CD14-positive monocyte (primary cell): ENCODE results near the gene DLGAP3. TPM values are rescaled to one million over a fixed set of nuclear protein-coding genes. Genes with fewer than 3 reads are reported as not detected.

ENCODE experiments used
- DNase-seq, 3 donors: peaks; one replicate each; pipeline ENCODE4 v3.0.0-alpha.2; 2011 to 2022
- H2AFZ ChIP-seq: 2 replicates; pipeline ENCODE4 v1.6.0; 2012; ENCODE audit warnings: mild to moderate bottlenecking, low read depth, low read length, inconsistent platforms; ENCODE audit not compliant: insufficient read depth, poor library complexity, severe bottlenecking
- H3K27ac ChIP-seq, 2 donors: 1 replicate in 1 of 2; 2 replicates in 1 of 2; pipeline ENCODE4 v1.5.1; 2012 to 2013; ENCODE audit warnings: low read length in 2 of 2, control low read depth in 1 of 2, inconsistent platforms in 1 of 2, low read depth in 1 of 2, mild to moderate bottlenecking in 1 of 2
- H3K27me3 ChIP-seq, 2 donors: one replicate each; pipeline versions ENCODE4 v1.6.0 to v1.6.1; 2011 to 2013; ENCODE audit warnings: low read length in 2 of 2; ENCODE audit not compliant: control insufficient read depth in 2 of 2, insufficient read depth in 2 of 2
- H3K36me3 ChIP-seq, 2 donors: replicated peaks in 1 of 2; 1 replicate in 1 of 2; 2 replicates in 1 of 2; pipeline versions ENCODE4 v1.5.1 to v1.6.1; 2012 to 2013; ENCODE audit warnings: low read length in 2 of 2, control low read depth in 1 of 2, inconsistent platforms in 1 of 2, mild to moderate bottlenecking in 1 of 2; ENCODE audit not compliant: insufficient read depth in 2 of 2, control insufficient read depth in 1 of 2
- H3K4me1 ChIP-seq, 2 donors: 1 replicate in 1 of 2; 2 replicates in 1 of 2; pipeline versions ENCODE4 v1.5.1 to v1.6.1; 2012 to 2013; ENCODE audit warnings: low read length in 2 of 2, control low read depth in 1 of 2, inconsistent platforms in 1 of 2, mild to moderate bottlenecking in 1 of 2, moderate library complexity in 1 of 2; ENCODE audit not compliant: insufficient read depth in 2 of 2, control insufficient read depth in 1 of 2
- H3K4me2 ChIP-seq: replicated peaks from 2 replicates; pipeline ENCODE3; 2012; ENCODE audit warnings: low read length, moderate library complexity, mild to moderate bottlenecking; ENCODE audit not compliant: poor library complexity, severe bottlenecking; ENCODE audit errors: extremely low read depth
- H3K4me3 ChIP-seq, 3 experiments: fragments of 200-600 bp in 1 of 3; sonication (generic) in 1 of 3; replicated peaks in 1 of 3; 1 replicate in 2 of 3; 2 replicates in 1 of 3; pipeline ENCODE4 v1.5.1; 2011 to 2013; ENCODE audit warnings: low read length in 3 of 3, mild to moderate bottlenecking in 3 of 3, control low read depth in 2 of 3, low read depth in 2 of 3, inconsistent platforms in 1 of 3, moderate library complexity in 1 of 3
- H3K79me2 ChIP-seq: 2 replicates; pipeline ENCODE4 v1.6.0; 2012; ENCODE audit warnings: mild to moderate bottlenecking, control low read depth, inconsistent platforms, low read length, moderate library complexity; ENCODE audit not compliant: insufficient read depth
- H3K9ac ChIP-seq: 2 replicates; pipeline ENCODE4 v1.6.0; 2017; ENCODE audit warnings: low read length, mild to moderate bottlenecking; ENCODE audit not compliant: insufficient read depth, poor library complexity, severe bottlenecking
- H3K9me3 ChIP-seq, 2 donors: replicated peaks in 1 of 2; 1 replicate in 1 of 2; 2 replicates in 1 of 2; pipeline versions ENCODE4 v1.5.1 to v1.6.1; 2012 to 2013; ENCODE audit warnings: low read length in 2 of 2, control low read depth in 1 of 2; ENCODE audit not compliant: control insufficient read depth in 1 of 2, insufficient read depth in 1 of 2
- H4K20me1 ChIP-seq: 2 replicates; pipeline ENCODE4 v1.6.0; 2012; ENCODE audit warnings: mild to moderate bottlenecking, low read length, control low read depth, moderate library complexity; ENCODE audit not compliant: insufficient read depth
- H3K27ac Mint-ChIP-seq, 7 donors: one replicate each; pipeline ENCODE4 v1.8.0; 2020; ENCODE audit warnings: mild to moderate bottlenecking in 7 of 7, mixed read lengths in 7 of 7, moderate library complexity in 6 of 7, inconsistent platforms in 2 of 7
- H3K27me3 Mint-ChIP-seq, 3 donors: one replicate each; pipeline ENCODE4 v1.8.0; 2021 to 2022; ENCODE audit warnings: low read depth in 3 of 3, mild to moderate bottlenecking in 3 of 3, mixed read lengths in 3 of 3, moderate library complexity in 3 of 3, inconsistent platforms in 1 of 3
- H3K36me3 Mint-ChIP-seq, 2 donors: one replicate each; pipeline ENCODE4 v1.8.0; 2020; ENCODE audit warnings: mixed read lengths in 2 of 2, inconsistent platforms in 1 of 2, mild to moderate bottlenecking in 1 of 2
- H3K4me1 Mint-ChIP-seq: one replicate; pipeline ENCODE4 v1.8.0; 2020; ENCODE audit warnings: mild to moderate bottlenecking, mixed read lengths
- H3K4me3 Mint-ChIP-seq, 2 donors: one replicate each; pipeline ENCODE4 v1.8.0; 2020; ENCODE audit warnings: mild to moderate bottlenecking in 2 of 2, mixed read lengths in 2 of 2, moderate library complexity in 1 of 2
- H3K9me3 Mint-ChIP-seq, 7 donors: one replicate each; pipeline ENCODE4 v1.8.0; 2020 to 2022; ENCODE audit warnings: mixed read lengths in 7 of 7, mild to moderate bottlenecking in 6 of 7, moderate library complexity in 6 of 7, inconsistent platforms in 2 of 7
- CTCF ChIP-seq: fragments of 200-600 bp; IDR thresholded peaks from one replicate; pipeline ENCODE4 v1.8.0; 2022; ENCODE audit warnings: antibody characterized with exemption, mild to moderate bottlenecking
- WGBS: methylation state at CpG from one replicate; pipeline ENCODE4 v1.1.5; 2013; ENCODE audit warnings: missing lambda C conversion rate; ENCODE audit not compliant: insufficient coverage; 5-methylcytosine and 5-hydroxymethylcytosine counted together
- intact Hi-C, 2 donors: fragments of 100-400 bp; cut with micrococcal nuclease; formaldehyde crosslinking; loops; one replicate each; pipeline versions ENCODE4 v1.15.0 to v1.15.1; 2023
- polyA plus RNA-seq, 3 donors: library from polyadenylated mRNA; depleted of rRNA in 1 of 3; unstranded in 2 of 3; stranded (reverse) in 1 of 3; fragments of 300-500 nt in 2 of 3; fragments of >200 nt in 1 of 3; fragmentation: Illumina TruSeq in 2 of 3; gene quantifications; 1 replicate in 2 of 3; 2 replicates in 1 of 3; pipeline ENCODE4 v1.2.3, GENCODE V29; 2012 to 2021

The DLGAP3 gene
- polyA plus RNA-seq, 3 donors, result 0.10 to 0.56 (median 0.16) TPM

GRCh38 chr1:34889705-34890104 is 39.7 kb downstream of the DLGAP3 start:
- peaks cover 8 to 25% (median 18%) of the 10 kb centered on the region in 7 donors for H3K9me3 Mint-ChIP-seq
- no peak overlapping the region for H3K9ac ChIP-seq
- DNase-seq, result no peak
- H2AFZ ChIP-seq, result no peak overlapping the region
- H3K79me2 ChIP-seq, result no peaks in the 10 kb centered on the region
- peaks cover 10% of the 10 kb centered on the region for H3K4me1 Mint-ChIP-seq
- H3K36me3 ChIP-seq, result no peaks in the 10 kb centered on the region
- no peaks in the 10 kb centered on the region for H4K20me1 ChIP-seq
- intact Hi-C loops, result no loop called here
- no peak overlapping the region for H3K4me3 ChIP-seq
- peaks cover 13 to 26% of the 10 kb centered on the region in 2 donors for H3K9me3 ChIP-seq
- TF ChIP-seq CTCF, result no peak
- H3K4me1 ChIP-seq, result peaks cover 9 to 11% of the 10 kb centered on the region in 2 donors
- peaks cover 0 to 3% of the 10 kb centered on the region in 2 donors for H3K36me3 Mint-ChIP-seq
- peaks cover 22 to 52% of the 10 kb centered on the region in 2 donors for H3K27me3 ChIP-seq
- H3K27me3 Mint-ChIP-seq, result peaks cover 38 to 54% (median 43%) of the 10 kb centered on the region in 3 donors
- no peak overlapping the region for H3K27ac Mint-ChIP-seq
- H3K27ac ChIP-seq, result no peak overlapping the region
- 74% methylated on average over 3 of the region's 4 CpGs for WGBS
- no peak overlapping the region for H3K4me3 Mint-ChIP-seq
- no peak overlapping the region for H3K4me2 ChIP-seq

- Histone ChIP-seq H3K4me2 (no peak overlapping the region), H4K20me1 (no peaks in the 10 kb centered on the region), H3K9ac (no peak overlapping the region), H3K27me3 (peaks cover 37 to 72% of the 10 kb centered on the region in 2 donors), H3K27ac (no peak overlapping the region), H3K79me2 (no peaks in the 10 kb centered on the region), H3K9me3 (peaks cover 3 to 18% of the 10 kb centered on the region in 2 donors), H3K4me1 (peaks cover 9 to 11% of the 10 kb centered on the region in 2 donors), H3K36me3 (no peaks in the 10 kb centered on the region), H2AFZ (no peak overlapping the region), H3K4me3 (no peak overlapping the region)
- no peak for DNase-seq
- Mint-ChIP-seq H3K4me1 (peaks cover 10% of the 10 kb centered on the region), H3K9me3 (peaks cover 7 to 12% (median 9%) of the 10 kb centered on the region in 7 donors), H3K27ac (no peak overlapping the region), H3K27me3 (peaks cover 53 to 73% (median 58%) of the 10 kb centered on the region in 3 donors), H3K36me3 (peaks cover 0 to 3% of the 10 kb centered on the region in 2 donors), H3K4me3 (peak overlapping the region in 1 of 2 donors; percentile 30)
- intact Hi-C loops, result no loop called here
- 100% methylated on average over 1 of the region's 4 CpGs for whole genome bisulfite sequencing
- no peak for TF ChIP-seq CTCF
These were observed 41.9 kb downstream of the DLGAP3 start for GRCh38 chr1:34887593-34887992.
